ENCODE results near the gene RAI14. TPM values are rescaled to one million over a fixed set of nuclear protein-coding genes. Genes with fewer than 3 reads are reported as not detected.
A peak's percentile ranks its signal among the peaks of the same experiment; 100 is the strongest.

RAI14 gene
- total RNA-seq, 4 donors from 2014 or later: 45.8 to 143 (median 80.5) TPM

- no peaks in the 10 kb centered on the region for H3K9me3 ChIP-seq
- H3K4me3 ChIP-seq: peak overlapping the region; percentile 87 to 96
- TF ChIP-seq POLR2AphosphoS5 (IDR thresholded peaks at IDR 0.05) (peak; percentile 17), POLR2A (IDR thresholded peaks at IDR 0.05) (no peak), EP300 (IDR thresholded peaks at IDR 0.05) (no peak)
- ATAC-seq: no peak
- peaks cover 0 to 34% (median 10%) of the 10 kb centered on the region in 3 donors for H3K4me1 ChIP-seq
- H3K36me3 ChIP-seq: no peaks in the 10 kb centered on the region
- 0 to 9% methylated on average over 3 to 7 of the region's 28 CpGs for WGBS, 2 donors (ENCODE audit: low coverage in 1 of 2)
- H3K27me3 ChIP-seq: no peaks in the 10 kb centered on the region
- H3K27ac ChIP-seq: peak overlapping the region in 3 of 4 donors; percentile 95 to 97 (median 97)
Observed at GRCh38 chr5:34657274-34657921, 1.3 kb downstream of the RAI14 start.

- peak overlapping the region in 3 of 4 donors; percentile 95 to 97 (median 97) for H3K27ac ChIP-seq
- H3K4me3 ChIP-seq: peak overlapping the region in 1 of 2 donors; percentile 96
- TF ChIP-seq POLR2A (IDR thresholded peaks at IDR 0.05) (no peak), POLR2AphosphoS5 (IDR thresholded peaks at IDR 0.05) (no peak), CTCF (IDR thresholded peaks at IDR 0.05) (no peak), EP300 (IDR thresholded peaks at IDR 0.05) (no peak)
- H3K4me1 ChIP-seq: peaks cover 0 to 29% (median 10%) of the 10 kb centered on the region in 3 donors
- H3K9me3 ChIP-seq: no peaks in the 10 kb centered on the region
- no peaks in the 10 kb centered on the region for H3K27me3 ChIP-seq
- 19 to 35% methylated on average over 3 to 4 of the region's 4 CpGs for WGBS, 2 donors (ENCODE audit: low coverage in 1 of 2)
- ATAC-seq: no peak
- no peaks in the 10 kb centered on the region for H3K36me3 ChIP-seq
Observed at GRCh38 chr5:34657988-34658387, 1.9 kb downstream of the RAI14 start.

GRCh38 chr5:34659168-34659567, 3.0 kb downstream of the RAI14 start:
- no peak overlapping the region for H3K4me3 ChIP-seq
- 93 to 95% methylated on average over 3 of the region's 3 CpGs for WGBS, 2 donors (ENCODE audit: low coverage in 1 of 2)
- H3K27me3 ChIP-seq: no peaks in the 10 kb centered on the region
- H3K36me3 ChIP-seq: no peaks in the 10 kb centered on the region
- no peak overlapping the region for H3K27ac ChIP-seq
- no peak for ATAC-seq
- peaks cover 0 to 27% (median 10%) of the 10 kb centered on the region in 3 donors for H3K4me1 ChIP-seq
- no peaks in the 10 kb centered on the region for H3K9me3 ChIP-seq
- TF ChIP-seq EP300 (IDR thresholded peaks at IDR 0.05) (no peak), POLR2A (IDR thresholded peaks at IDR 0.05) (no peak), CTCF (IDR thresholded peaks at IDR 0.05) (no peak), POLR2AphosphoS5 (IDR thresholded peaks at IDR 0.05) (no peak)

DNA sequence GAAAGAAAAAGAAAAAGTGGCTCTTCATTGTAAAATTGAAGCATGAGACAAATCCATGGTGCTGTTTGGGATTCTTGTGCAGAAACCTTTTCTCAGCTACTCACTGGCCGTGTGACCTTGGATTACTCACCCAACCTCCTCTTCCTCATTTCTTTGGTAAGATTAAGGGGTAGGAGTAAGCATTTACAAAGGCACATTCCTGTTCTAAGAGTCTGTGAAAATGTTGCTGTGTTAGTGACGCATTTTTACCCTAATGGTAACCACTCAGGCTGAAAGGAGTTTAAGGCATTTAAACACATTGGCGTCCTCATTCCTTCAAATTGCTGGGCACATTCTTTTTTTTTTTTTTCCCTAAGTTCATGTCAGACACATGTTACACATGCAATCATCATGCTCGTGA, 4.3 kb downstream of the RAI14 start:
- Histone ChIP-seq H3K27me3 (no peaks in the 10 kb centered on the region), H3K4me3 (no peak overlapping the region), H3K9me3 (no peaks in the 10 kb centered on the region), H3K27ac (no peak overlapping the region), H3K36me3 (no peaks in the 10 kb centered on the region), H3K4me1 (peaks cover 0 to 21% (median 10%) of the 10 kb centered on the region in 3 donors)
- TF ChIP-seq CTCF (IDR thresholded peaks at IDR 0.05): no peak
- no peak for TF ChIP-seq EP300 (IDR thresholded peaks at IDR 0.05)
- TF ChIP-seq POLR2AphosphoS5 (IDR thresholded peaks at IDR 0.05): no peak
- TF ChIP-seq POLR2A (IDR thresholded peaks at IDR 0.05): no peak
- ATAC-seq: no peak
- WGBS, 2 donors (ENCODE audit: low coverage in 1 of 2): 75 to 83% methylated on average over 3 to 4 of the region's 4 CpGs

- TF ChIP-seq EP300 (IDR thresholded peaks at IDR 0.05) (no peak), POLR2A (IDR thresholded peaks at IDR 0.05) (no peak), POLR2AphosphoS5 (IDR thresholded peaks at IDR 0.05) (no peak), CTCF (IDR thresholded peaks at IDR 0.05) (no peak)
- ATAC-seq: no peak
- Histone ChIP-seq H3K36me3 (peaks cover 0 to 14% of the 10 kb centered on the region in 2 donors), H3K4me3 (no peak overlapping the region), H3K27ac (no peak overlapping the region), H3K4me1 (no peaks in the 10 kb centered on the region), H3K27me3 (no peaks in the 10 kb centered on the region), H3K9me3 (no peaks in the 10 kb centered on the region)
- WGBS, 2 donors (ENCODE audit: low coverage in 1 of 2): 58 to 89% methylated on average over 5 to 7 of the region's 7 CpGs
Observed at GRCh38 chr5:34663771-34664496, 7.8 kb downstream of the RAI14 start.
